CD4-positive, alpha-beta T cell (primary cell): ENCODE results near the gene GPR160. TPM values are rescaled to one million over a fixed set of nuclear protein-coding genes. Genes with fewer than 3 reads are reported as not detected.

Experiments used
- ATAC-seq: fragments of 200-7000 bp; cut with Tn5 transposase; one replicate; pipeline ENCODE4 v1.10.0; 2022; ENCODE audit warnings: mild to moderate bottlenecking; ENCODE audit not compliant: poor library complexity
- CTCF ChIA-PET: fragments of 350-600 bp; sonication (Branson Sonifier 250); formaldehyde crosslinking; loops from one replicate; lab custom pipeline; 2021; ENCODE audit warnings: antibody characterized with exemption, inconsistent platforms; lab: Charles Lee
- POLR2A ChIA-PET: fragments of 350-600 bp; sonication (Branson Sonifier 250); formaldehyde crosslinking; loops from one replicate; lab custom pipeline; 2021; ENCODE audit warnings: antibody characterized with exemption, inconsistent platforms; lab: Charles Lee
- DNase-seq, 14 experiments: peaks; one replicate each; pipeline ENCODE4 v3.0.0-alpha.2; 2013 to 2020; ENCODE audit warnings: mixed read lengths in 2 of 14
- H3K27ac ChIP-seq, 2 donors: one replicate each; pipeline versions ENCODE4 v1.5.1 to v1.7.0; 2013; ENCODE audit warnings: low read length in 2 of 2, low read depth in 1 of 2, mild to moderate bottlenecking in 1 of 2
- H3K27me3 ChIP-seq, 2 experiments: 1 replicate in 1 of 2; 2 replicates in 1 of 2; pipeline versions ENCODE4 v1.6.1 to v1.7.0; 2013; ENCODE audit warnings: low read length in 2 of 2, control low read depth in 1 of 2, mild to moderate bottlenecking in 1 of 2, moderate library complexity in 1 of 2; ENCODE audit not compliant: insufficient read depth in 2 of 2, control insufficient read depth in 1 of 2
- H3K36me3 ChIP-seq: one replicate; pipeline ENCODE4 v1.6.1; 2013; ENCODE audit warnings: low read length, control low read depth; ENCODE audit not compliant: insufficient read depth
- H3K4me1 ChIP-seq: one replicate; pipeline ENCODE4 v1.6.1; 2013; ENCODE audit warnings: low read length, control low read depth; ENCODE audit not compliant: insufficient read depth
- H3K4me3 ChIP-seq: one replicate; pipeline ENCODE4 v1.5.1; 2013; ENCODE audit warnings: mild to moderate bottlenecking, low read length, moderate library complexity
- H3K9me3 ChIP-seq, 2 experiments: 1 replicate in 1 of 2; 2 replicates in 1 of 2; pipeline versions ENCODE4 v1.6.1 to v1.7.0; 2013; ENCODE audit warnings: low read length in 2 of 2, mild to moderate bottlenecking in 2 of 2, control low read depth in 1 of 2, moderate library complexity in 1 of 2; ENCODE audit not compliant: control insufficient read depth in 1 of 2, insufficient read depth in 1 of 2
- H3K27ac Mint-ChIP-seq: one replicate; pipeline ENCODE4 v1.8.0; 2020; ENCODE audit warnings: mixed read lengths
- H3K27me3 Mint-ChIP-seq: one replicate; pipeline ENCODE4 v1.8.0; 2021; ENCODE audit warnings: mixed read lengths
- H3K36me3 Mint-ChIP-seq: one replicate; pipeline ENCODE4 v1.8.0; 2021; ENCODE audit warnings: low read depth, mixed read lengths
- H3K4me1 Mint-ChIP-seq: one replicate; pipeline ENCODE4 v1.8.0; 2021; ENCODE audit warnings: low read depth, mixed read lengths
- H3K4me3 Mint-ChIP-seq: one replicate; pipeline ENCODE4 v1.8.0; 2020; ENCODE audit warnings: mild to moderate bottlenecking, mixed read lengths
- H3K9me3 Mint-ChIP-seq: one replicate; pipeline ENCODE4 v1.8.0; 2020; ENCODE audit warnings: mixed read lengths
- CTCF ChIP-seq: fragments of 200-600 bp; IDR thresholded peaks from one replicate; pipeline ENCODE4 v1.8.0; 2022; ENCODE audit warnings: antibody characterized with exemption, mild to moderate bottlenecking
- intact Hi-C, 2 experiments: fragments of 100-400 bp; cut with DNase I in 1 of 2; cut with micrococcal nuclease in 1 of 2; formaldehyde crosslinking; loops; one replicate each; pipeline versions ENCODE4 v1.15.1 to v1.9.0; 2023 to 2025; cut with DNase I, micrococcal nuclease
- total RNA-seq, 174 experiments: library from RNA in 2 of 174; stranded (reverse) in 2 of 174; gene quantifications; one replicate each; pipeline ENCODE4 v1.2.3 and lab custom pipeline; 2021 to 2026

Gene GPR160
- total RNA-seq, 2 experiments from 2014 or later, result 5.7 TPM

GRCh38 chr3:170002231-170002630, 35.6 kb upstream of the GPR160 start:
- Mint-ChIP-seq H3K4me1 (peaks cover 53% of the 10 kb centered on the region), H3K27me3 (no peaks in the 10 kb centered on the region), H3K9me3 (no peaks in the 10 kb centered on the region), H3K4me3 (no peak overlapping the region), H3K27ac (peak overlapping the region; percentile 68), H3K36me3 (peaks cover 12% of the 10 kb centered on the region)
- Histone ChIP-seq H3K4me1 (peaks cover 27% of the 10 kb centered on the region), H3K9me3 (no peaks in the 10 kb centered on the region), H3K27me3 (no peaks in the 10 kb centered on the region), H3K27ac (no peak overlapping the region), H3K36me3 (no peaks in the 10 kb centered on the region), H3K4me3 (no peak overlapping the region)
- no peak for ATAC-seq
- ChIA-PET POLR2A (interaction anchor here (0.6 to 1.0 kb wide), 2 partner anchors 31 to 204 kb away, joined by 3 read pairs; no protein-coding TSS in a partner anchor), CTCF (interaction anchor here (0.6 kb wide), 1 partner anchor 102 kb away, joined by 3 read pairs; no protein-coding TSS in a partner anchor)
- DNase-seq, result no peak
- TF ChIP-seq CTCF, result no peak
- intact Hi-C loops, result no loop called here

GRCh38 chr3:170002879-170003278, 34.9 kb upstream of the GPR160 start:
- ChIA-PET POLR2A (interaction anchor here (0.6 to 1.4 kb wide), 7 partner anchors 12 to 272 kb away, joined by 3 to 5 read pairs (median 3); partner anchors contain the start of gene SEC62), CTCF (no interaction called here)
- DNase-seq (peak in 1 of 14 experiments; percentile 22), ATAC-seq (peak; percentile 42)
- H3K27ac Mint-ChIP-seq, result peak overlapping the region; percentile 68
- Histone ChIP-seq H3K36me3 (no peaks in the 10 kb centered on the region), H3K4me1 (peaks cover 29% of the 10 kb centered on the region), H3K9me3 (no peaks in the 10 kb centered on the region), H3K27ac (no peak overlapping the region), H3K4me3 (no peak overlapping the region), H3K27me3 (no peaks in the 10 kb centered on the region)
- no peak for TF ChIP-seq CTCF
- intact Hi-C loops, result no loop called here
- no peaks in the 10 kb centered on the region for H3K9me3 Mint-ChIP-seq
- no peaks in the 10 kb centered on the region for H3K27me3 Mint-ChIP-seq
- peaks cover 55% of the 10 kb centered on the region for H3K4me1 Mint-ChIP-seq
- H3K4me3 Mint-ChIP-seq, result peak overlapping the region; percentile 23
- H3K36me3 Mint-ChIP-seq, result peaks cover 7% of the 10 kb centered on the region

GRCh38 chr3:170003881-170004356, 33.9 kb upstream of the GPR160 start:
- Histone ChIP-seq H3K4me3 (no peak overlapping the region), H3K27me3 (no peaks in the 10 kb centered on the region), H3K36me3 (no peaks in the 10 kb centered on the region), H3K4me1 (peaks cover 29% of the 10 kb centered on the region), H3K27ac (no peak overlapping the region), H3K9me3 (no peaks in the 10 kb centered on the region)
- POLR2A ChIA-PET, result interaction anchor here (1.0 to 1.4 kb wide), 3 partner anchors 11 to 38 kb away, joined by 4 to 5 read pairs (median 4); partner anchors contain the start of gene SEC62
- Mint-ChIP-seq H3K9me3 (no peaks in the 10 kb centered on the region), H3K4me3 (no peak overlapping the region), H3K4me1 (peaks cover 59% of the 10 kb centered on the region), H3K36me3 (peaks cover 5% of the 10 kb centered on the region), H3K27me3 (no peaks in the 10 kb centered on the region), H3K27ac (peak overlapping the region; percentile 68)
- DNase-seq (no peak), ATAC-seq (no peak)
- intact Hi-C loops, result no loop called here
- TF ChIP-seq CTCF, result no peak
- CTCF ChIA-PET, result no interaction called here
